Gastrocnemius medialis (tissue), 4 donors: ENCODE data around the gene SETD5. TPM values are rescaled to one million over a fixed set of nuclear protein-coding genes. Genes with fewer than 3 reads are reported as not detected.

Experiments used
- ATAC-seq, 2 donors: fragments of 150-250 bp; one replicate each; pipeline ENCODE4 v1.9.1; 2016
- DNase-seq, 2 donors: peaks; one replicate each; pipeline ENCODE4 v3.0.0-alpha.2; 2019
- H3K27ac ChIP-seq, 4 donors: fragments of 200-600 bp; sonication (generic); 1 replicate in 1 of 4; 2 replicates in 3 of 4; pipeline ENCODE4 v1.5.1; 2016 to 2018; ENCODE audit warnings: mild to moderate bottlenecking in 2 of 4, moderate library complexity in 1 of 4
- H3K27me3 ChIP-seq, 3 donors: fragments of 200-600 bp; sonication (generic) in 2 of 3; 1 replicate in 1 of 3; 2 replicates in 2 of 3; pipeline versions ENCODE4 v1.5.1 to v1.6.0; 2016 to 2019; ENCODE audit warnings: mild to moderate bottlenecking in 1 of 3, moderate library complexity in 1 of 3
- H3K36me3 ChIP-seq, 2 donors: fragments of 200-600 bp; sonication (generic) in 1 of 2; one replicate each; pipeline ENCODE4 v1.5.1; 2017 to 2018
- H3K4me1 ChIP-seq, 2 donors: fragments of 200-600 bp; sonication (generic) in 1 of 2; one replicate each; pipeline ENCODE4 v1.5.1; 2016 to 2017; ENCODE audit warnings: mild to moderate bottlenecking in 2 of 2
- H3K4me3 ChIP-seq, 4 donors: fragments of 200-600 bp; sonication (generic) in 3 of 4; 1 replicate in 1 of 4; 2 replicates in 3 of 4; pipeline ENCODE4 v1.5.1; 2016 to 2019; ENCODE audit warnings: mild to moderate bottlenecking in 2 of 4
- H3K9me3 ChIP-seq, 3 donors: fragments of 200-600 bp; sonication (generic) in 2 of 3; 1 replicate in 1 of 3; 2 replicates in 2 of 3; pipeline ENCODE4 v1.5.1; 2016 to 2019
- CTCF ChIP-seq, 5 experiments: fragments of 450-650 bp in 3 of 5; fragments of 200-600 bp in 2 of 5; sonication (generic) in 2 of 5; IDR thresholded peaks in 4 of 5; conservative IDR thresholded peaks in 1 of 5; 1 replicate in 4 of 5; 2 replicates in 1 of 5; pipeline ENCODE4 v1.5.1; 2016 to 2019; ENCODE audit warnings: antibody characterized with exemption in 5 of 5, mild to moderate bottlenecking in 3 of 5, moderate library complexity in 3 of 5
- POLR2A ChIP-seq, 2 donors: fragments of 450-650 bp; IDR thresholded peaks; one replicate each; pipeline ENCODE4 v1.6.1; 2017; ENCODE audit warnings: antibody characterized with exemption in 2 of 2, mild to moderate bottlenecking in 2 of 2, moderate library complexity in 2 of 2
- in situ Hi-C, 4 donors: fragments of 200-750 bp; cut with MboI; loops; one replicate each; pipeline versions ENCODE4 v1.15.0 to v1.8.0; 2017; ENCODE audit warnings: low sequenced_read_pairs in 4 of 4
- intact Hi-C: fragments of 100-400 bp; cut with DNase I; formaldehyde crosslinking; loops from one replicate; pipeline ENCODE4 v1.15.1; 2023; ENCODE audit warnings: low total_unique reads
- total RNA-seq, 4 donors: library from RNA; depleted of rRNA; stranded (reverse); fragments of >200 nt; gene quantifications; one replicate each; pipeline versions ENCODE4 v1.1.0 to v1.2.3, GENCODE V29; 2016

SETD5 gene
- total RNA-seq, 4 donors from 2014 or later = 28.9 to 43.3 (median 41.0) TPM

- Histone ChIP-seq H3K4me1 (peaks cover 5 to 8% of the 10 kb centered on the region in 2 donors), H3K27ac (no peak overlapping the region), H3K36me3 (peaks cover 0 to 90% of the 10 kb centered on the region in 2 donors), H3K27me3 (no peaks in the 10 kb centered on the region), H3K4me3 (no peak overlapping the region), H3K9me3 (no peaks in the 10 kb centered on the region)
- in situ Hi-C loops (loop anchor here in 3 of 4 donors (25.0 kb wide), 3 partner anchors 93 to 293 kb away; partner anchors contain the start of gene MTMR14 (in 1 of the 3)), intact Hi-C loops (no loop called here)
- no peak for DNase-seq
- no peak for TF ChIP-seq POLR2A (IDR thresholded peaks at IDR 0.05)
- no peak for ATAC-seq
Measured at GRCh38 chr3:9369508-9369907, 27.9 kb upstream of the SETD5 start.

GRCh38 chr3:9373465-9373864, 23.9 kb upstream of the SETD5 start:
- no peaks in the 10 kb centered on the region for H3K9me3 ChIP-seq
- H3K36me3 ChIP-seq = peaks cover 4 to 90% of the 10 kb centered on the region in 2 donors
- H3K27me3 ChIP-seq = no peaks in the 10 kb centered on the region
- TF ChIP-seq CTCF (IDR thresholded peaks at IDR 0.05 in 4 of 5, conservative IDR thresholded peaks at IDR 0.05 in 1 of 5) (no peak), POLR2A (IDR thresholded peaks at IDR 0.05) (no peak)
- in situ Hi-C loops (loop anchor here in 3 of 4 donors (25.0 kb wide), 3 partner anchors 89 to 289 kb away; partner anchors contain the start of gene MTMR14 (in 1 of the 3)), intact Hi-C loops (no loop called here)
- DNase-seq (no peak), ATAC-seq (no peak)
- no peaks in the 10 kb centered on the region for H3K4me1 ChIP-seq
- H3K4me3 ChIP-seq = no peak overlapping the region
- H3K27ac ChIP-seq = no peak overlapping the region

- no peak overlapping the region for H3K4me3 ChIP-seq
- in situ Hi-C loops (no loop called here), intact Hi-C loops (no loop called here)
- no peaks in the 10 kb centered on the region for H3K27me3 ChIP-seq
- no peaks in the 10 kb centered on the region for H3K4me1 ChIP-seq
- H3K27ac ChIP-seq = no peak overlapping the region
- DNase-seq = no peak
- ATAC-seq = no peak
- peaks cover 4 to 84% of the 10 kb centered on the region in 2 donors for H3K36me3 ChIP-seq
- no peak for TF ChIP-seq POLR2A (IDR thresholded peaks at IDR 0.05)
- TF ChIP-seq CTCF (IDR thresholded peaks at IDR 0.05 in 4 of 5, conservative IDR thresholded peaks at IDR 0.05 in 1 of 5) = no peak
- no peaks in the 10 kb centered on the region for H3K9me3 ChIP-seq
Measured at GRCh38 chr3:9377981-9378380, 19.4 kb upstream of the SETD5 start.

GRCh38 chr3:9379327-9379726, 18.1 kb upstream of the SETD5 start:
- peak overlapping the region in 1 of 4 donors; percentile 8 for H3K27ac ChIP-seq
- H3K4me1 ChIP-seq = no peaks in the 10 kb centered on the region
- no peaks in the 10 kb centered on the region for H3K9me3 ChIP-seq
- DNase-seq (no peak), ATAC-seq (no peak)
- no peak for TF ChIP-seq CTCF (IDR thresholded peaks at IDR 0.05 in 4 of 5, conservative IDR thresholded peaks at IDR 0.05 in 1 of 5)
- no peak for TF ChIP-seq POLR2A (IDR thresholded peaks at IDR 0.05)
- peaks cover 4 to 84% of the 10 kb centered on the region in 2 donors for H3K36me3 ChIP-seq
- no peaks in the 10 kb centered on the region for H3K27me3 ChIP-seq
- H3K4me3 ChIP-seq = no peak overlapping the region
- in situ Hi-C loops = no loop called here
- intact Hi-C loops = no loop called here

GRCh38 chr3:9380014-9380413, 17.4 kb upstream of the SETD5 start:
- TF ChIP-seq POLR2A (IDR thresholded peaks at IDR 0.05) (no peak), CTCF (IDR thresholded peaks at IDR 0.05 in 4 of 5, conservative IDR thresholded peaks at IDR 0.05 in 1 of 5) (no peak)
- Histone ChIP-seq H3K4me3 (no peak overlapping the region), H3K27ac (no peak overlapping the region), H3K36me3 (peaks cover 4 to 84% of the 10 kb centered on the region in 2 donors), H3K9me3 (no peaks in the 10 kb centered on the region), H3K27me3 (no peaks in the 10 kb centered on the region), H3K4me1 (no peaks in the 10 kb centered on the region)
- DNase-seq (no peak), ATAC-seq (no peak)
- in situ Hi-C loops (loop anchor here in 1 of 4 donors (10.0 kb wide), 1 partner anchor 55 kb away; no protein-coding TSS in a partner anchor), intact Hi-C loops (no loop called here)
